Smooth muscle cell (in vitro differentiated cells): ENCODE data around the gene ARL4D. TPM values are rescaled to one million over a fixed set of nuclear protein-coding genes. Genes with fewer than 3 reads are reported as not detected.

Experiments used
- DNase-seq: peaks from one replicate; lab custom pipeline; 2025; ENCODE audit not compliant: unreplicated experiment; lab: John Stamatoyannopoulos, UW
- H2AFZ ChIP-seq: fragments of 200-600 bp; sonication (generic); 2 replicates; pipeline ENCODE4 v1.6.0; 2016; ENCODE audit warnings: antibody characterized with exemption, low read depth, mild to moderate bottlenecking
- H3F3A ChIP-seq: fragments of 200-600 bp; sonication (generic); 2 replicates; pipeline ENCODE4 v1.6.0; 2017; ENCODE audit warnings: antibody characterized with exemption, low read depth
- H3K27ac ChIP-seq: fragments of 200-600 bp; sonication (generic); 2 replicates; pipeline ENCODE4 v1.5.1; 2016; ENCODE audit warnings: low read depth, mild to moderate bottlenecking
- H3K27me3 ChIP-seq: fragments of 200-600 bp; sonication (generic); 2 replicates; pipeline ENCODE4 v1.6.1; 2016; ENCODE audit warnings: low read depth, mild to moderate bottlenecking
- H3K36me3 ChIP-seq: fragments of 200-600 bp; sonication (generic); 2 replicates; pipeline ENCODE4 v1.5.1; 2016; ENCODE audit warnings: low read depth
- H3K4me1 ChIP-seq: fragments of 200-600 bp; sonication (generic); 2 replicates; pipeline ENCODE4 v1.5.1; 2016; ENCODE audit warnings: low read depth
- H3K4me2 ChIP-seq: fragments of 200-600 bp; sonication (generic); 2 replicates; pipeline ENCODE4 v1.6.0; 2016; ENCODE audit warnings: mild to moderate bottlenecking
- H3K4me3 ChIP-seq: fragments of 200-600 bp; sonication (generic); 2 replicates; pipeline ENCODE4 v1.5.1; 2016; ENCODE audit warnings: mild to moderate bottlenecking
- H3K79me2 ChIP-seq: fragments of 200-600 bp; sonication (generic); 2 replicates; pipeline ENCODE4 v1.6.0; 2016; ENCODE audit warnings: low read depth, mild to moderate bottlenecking
- H3K9ac ChIP-seq: fragments of 200-600 bp; sonication (generic); 2 replicates; pipeline ENCODE4 v1.6.0; 2016; ENCODE audit warnings: low read depth
- H3K9me3 ChIP-seq: fragments of 200-600 bp; sonication (generic); replicated peaks from 2 replicates; pipeline ENCODE4 v1.5.1; 2016; ENCODE audit warnings: low read depth
- H4K20me1 ChIP-seq: fragments of 200-600 bp; sonication (generic); 2 replicates; pipeline ENCODE4 v1.6.0; 2016; ENCODE audit warnings: low read depth
- WGBS: methylation state at CpG from one replicate; pipeline ENCODE4 v1.1.7; 2016; ENCODE audit warnings: low lambda C conversion rate; 5-methylcytosine and 5-hydroxymethylcytosine counted together
- polyA plus RNA-seq: library from polyadenylated mRNA; unstranded; fragments of >200 nt; fragmentation: Nextera tagmentation; extraction: Ambion mirVana; gene quantifications from 2 replicates; pipeline ENCODE4 v1.2.1, GENCODE V29; 2016
- total RNA-seq: library from RNA; depleted of rRNA; stranded (reverse); fragments of >200 nt; gene quantifications from 2 replicates; pipeline ENCODE4 v1.2.3, GENCODE V29; 2014
- TF ChIP-seq, protein P1 (sequence below): fragments of 200-600 bp; sonication (generic); IDR thresholded peaks from 2 replicates; pipeline ENCODE4 v1.5.1; 2017; ENCODE audit warnings: borderline replicate concordance, mild to moderate bottlenecking, antibody characterized with exemption; ENCODE audit not compliant: insufficient read depth, poor library complexity, severe bottlenecking

ARL4D gene
- total and polyA plus RNA-seq, 2 experiments from 2014 or later: 9.9 to 25.9 TPM

DNA sequence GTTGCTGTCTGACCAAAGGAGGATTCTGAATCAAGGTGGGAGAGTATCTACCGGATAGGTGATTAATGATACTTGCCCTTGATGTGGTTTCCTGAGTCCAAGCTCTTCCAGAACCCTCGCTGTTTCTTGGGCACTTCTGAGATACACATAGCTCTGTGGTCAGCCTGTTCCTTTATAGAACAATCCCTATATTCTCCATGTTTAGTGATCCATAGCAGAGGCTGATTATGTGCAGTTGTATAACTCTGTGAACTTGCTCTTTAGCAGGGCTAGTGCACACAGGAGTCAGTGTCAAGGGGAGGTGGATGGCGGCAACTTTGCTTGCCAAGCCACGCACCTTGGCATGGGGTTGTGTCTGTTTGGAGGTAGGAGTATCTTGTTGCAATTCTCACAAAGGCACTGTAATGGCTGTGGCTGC is 36.1 kb downstream of the ARL4D start:
- no peak for DNase-seq
- H2AFZ ChIP-seq: no peak overlapping the region
- H3F3A ChIP-seq: peaks cover 9% of the 10 kb centered on the region
- 73% methylated on average over 4 of the region's 4 CpGs for WGBS
- H3K27me3 ChIP-seq: no peaks in the 10 kb centered on the region
- no peak overlapping the region for H3K27ac ChIP-seq
- no peak overlapping the region for H3K4me2 ChIP-seq
- H4K20me1 ChIP-seq: no peaks in the 10 kb centered on the region
- no peak overlapping the region for H3K9ac ChIP-seq
- no peak overlapping the region for H3K4me3 ChIP-seq
- H3K4me1 ChIP-seq: no peaks in the 10 kb centered on the region
- H3K9me3 ChIP-seq: no peaks in the 10 kb centered on the region
- TF ChIP-seq, protein P1, sequence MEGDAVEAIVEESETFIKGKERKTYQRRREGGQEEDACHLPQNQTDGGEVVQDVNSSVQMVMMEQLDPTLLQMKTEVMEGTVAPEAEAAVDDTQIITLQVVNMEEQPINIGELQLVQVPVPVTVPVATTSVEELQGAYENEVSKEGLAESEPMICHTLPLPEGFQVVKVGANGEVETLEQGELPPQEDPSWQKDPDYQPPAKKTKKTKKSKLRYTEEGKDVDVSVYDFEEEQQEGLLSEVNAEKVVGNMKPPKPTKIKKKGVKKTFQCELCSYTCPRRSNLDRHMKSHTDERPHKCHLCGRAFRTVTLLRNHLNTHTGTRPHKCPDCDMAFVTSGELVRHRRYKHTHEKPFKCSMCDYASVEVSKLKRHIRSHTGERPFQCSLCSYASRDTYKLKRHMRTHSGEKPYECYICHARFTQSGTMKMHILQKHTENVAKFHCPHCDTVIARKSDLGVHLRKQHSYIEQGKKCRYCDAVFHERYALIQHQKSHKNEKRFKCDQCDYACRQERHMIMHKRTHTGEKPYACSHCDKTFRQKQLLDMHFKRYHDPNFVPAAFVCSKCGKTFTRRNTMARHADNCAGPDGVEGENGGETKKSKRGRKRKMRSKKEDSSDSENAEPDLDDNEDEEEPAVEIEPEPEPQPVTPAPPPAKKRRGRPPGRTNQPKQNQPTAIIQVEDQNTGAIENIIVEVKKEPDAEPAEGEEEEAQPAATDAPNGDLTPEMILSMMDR: no peak
- H3K79me2 ChIP-seq: no peaks in the 10 kb centered on the region
- H3K36me3 ChIP-seq: no peaks in the 10 kb centered on the region

DNA sequence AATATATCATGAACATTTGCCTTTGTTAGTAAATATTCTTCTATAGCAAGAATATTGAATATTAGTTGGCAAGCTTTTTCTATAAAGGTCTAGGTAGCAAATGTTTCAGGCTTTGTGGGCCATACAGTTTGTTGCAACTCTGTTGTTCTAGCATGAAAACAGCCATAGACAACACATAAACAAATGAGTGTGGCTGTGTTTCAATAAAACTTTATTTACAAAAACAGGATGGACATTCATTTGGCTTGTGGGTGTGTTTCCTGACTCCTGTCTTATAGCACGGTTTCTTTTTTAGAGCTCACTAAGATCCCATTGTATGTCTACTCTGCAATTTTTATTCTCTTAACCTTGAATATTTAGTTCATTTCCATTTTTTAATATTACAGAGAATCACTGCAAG is 39.0 kb downstream of the ARL4D start:
- no peak overlapping the region for H3K9ac ChIP-seq
- no peaks in the 10 kb centered on the region for H3K27me3 ChIP-seq
- no peak overlapping the region for H3K4me2 ChIP-seq
- H3K27ac ChIP-seq: no peak overlapping the region
- no peaks in the 10 kb centered on the region for H3K79me2 ChIP-seq
- no peak for DNase-seq
- 97% methylated on average over 1 of the region's 1 CpG for WGBS
- no peak overlapping the region for H2AFZ ChIP-seq
- no peaks in the 10 kb centered on the region for H4K20me1 ChIP-seq
- H3K36me3 ChIP-seq: no peaks in the 10 kb centered on the region
- H3F3A ChIP-seq: no peaks in the 10 kb centered on the region
- TF ChIP-seq, protein P1: no peak
- H3K9me3 ChIP-seq: no peaks in the 10 kb centered on the region
- no peak overlapping the region for H3K4me3 ChIP-seq
- no peaks in the 10 kb centered on the region for H3K4me1 ChIP-seq

DNA sequence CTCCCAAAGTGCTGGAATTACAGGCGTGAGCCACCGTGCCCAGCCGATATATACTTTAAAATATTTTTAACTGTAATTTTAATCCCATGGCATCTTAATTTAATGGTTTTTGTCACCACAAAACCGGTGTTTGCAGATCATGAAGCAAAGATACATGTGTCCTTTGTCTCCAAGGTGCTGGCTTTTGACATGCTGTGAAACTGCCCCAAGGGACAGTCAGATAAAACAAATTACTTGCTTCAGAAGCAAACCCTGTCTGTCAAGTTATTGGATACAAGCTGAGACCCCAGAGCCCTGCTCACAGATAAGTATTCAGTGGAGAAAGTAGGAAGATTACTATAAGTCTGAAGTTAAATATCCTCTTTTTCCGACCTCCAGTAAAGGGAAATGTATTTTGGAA is 39.8 kb downstream of the ARL4D start:
- Histone ChIP-seq H3K27ac (no peak overlapping the region), H3K27me3 (no peaks in the 10 kb centered on the region), H3K4me3 (no peak overlapping the region), H3K9me3 (no peaks in the 10 kb centered on the region), H3K36me3 (no peaks in the 10 kb centered on the region), H2AFZ (no peak overlapping the region), H3F3A (no peaks in the 10 kb centered on the region), H4K20me1 (no peaks in the 10 kb centered on the region), H3K79me2 (no peaks in the 10 kb centered on the region), H3K4me1 (no peaks in the 10 kb centered on the region), H3K4me2 (no peak overlapping the region), H3K9ac (no peak overlapping the region)
- TF ChIP-seq, protein P1: no peak
- whole genome bisulfite sequencing: 69% methylated on average over 5 of the region's 5 CpGs
- no peak for DNase-seq

DNA sequence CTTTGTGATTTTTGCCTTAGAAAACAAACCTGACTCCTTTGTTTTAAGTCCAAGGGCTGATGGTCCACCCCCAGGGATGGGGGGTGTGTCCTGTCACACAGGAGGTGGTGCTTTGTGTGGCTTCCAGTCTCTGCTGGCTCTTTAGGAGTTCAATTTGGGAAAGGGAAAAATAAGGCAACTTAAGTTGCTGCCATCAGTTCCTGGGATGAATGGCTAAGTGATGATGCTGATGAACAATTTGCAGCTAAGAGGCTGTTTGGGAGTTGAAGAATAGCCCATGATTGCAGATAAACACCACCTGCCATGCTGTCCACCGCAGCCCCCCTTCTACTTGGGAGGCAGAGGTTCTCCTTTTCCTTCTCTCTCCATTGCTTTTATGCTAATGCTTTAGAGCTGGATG is 40.2 kb downstream of the ARL4D start:
- H2AFZ ChIP-seq: no peak overlapping the region
- no peak overlapping the region for H3K4me3 ChIP-seq

More for the DNA sequence above, 40.2 kb downstream of the ARL4D start:
- Histone ChIP-seq H3K27me3 (no peaks in the 10 kb centered on the region), H3K9me3 (no peaks in the 10 kb centered on the region), H3F3A (peaks cover 4% of the 10 kb centered on the region), H3K4me1 (peaks cover 2% of the 10 kb centered on the region), H3K36me3 (no peaks in the 10 kb centered on the region), H4K20me1 (no peaks in the 10 kb centered on the region), H3K79me2 (no peaks in the 10 kb centered on the region), H3K9ac (no peak overlapping the region), H3K27ac (no peak overlapping the region), H3K4me2 (no peak overlapping the region)
- TF ChIP-seq, protein P1: no peak
- 88% methylated on average over 1 of the region's 1 CpG for WGBS
- DNase-seq: no peak
